MCF 10A (cell line): ENCODE data around the gene MRPS35. TPM values are rescaled to one million over a fixed set of nuclear protein-coding genes. Genes with fewer than 3 reads are reported as not detected.

Experiments used
- BruUV-seq: library from RNA; stranded (reverse); fragments of 400-500 nt; replicated peaks from 2 replicates; lab custom pipeline; 2021; lab: Mats Ljungman, UMichigan
- CTCF ChIA-PET: fragments of 300-600 bp; sonication (Branson Sonifier 250); formaldehyde crosslinking; extraction: SDS; loops from one replicate; lab custom pipeline; 2021; ENCODE audit warnings: antibody characterized with exemption, inconsistent platforms; lab: Yijun Ruan, JAX
- POLR2A ChIA-PET: fragments of 300-600, 350-650 bp; sonication (Branson Sonifier 250); formaldehyde crosslinking; extraction: SDS; loops from one replicate; lab custom pipeline; 2020; ENCODE audit warnings: antibody characterized with exemption, inconsistent platforms; lab: Yijun Ruan, JAX
- DNase-seq: peaks from one replicate; pipeline ENCODE4 v3.0.0-alpha.2; 2018; ENCODE audit not compliant: unreplicated experiment
- H3K27ac Mint-ChIP-seq: one replicate; pipeline ENCODE4 v1.8.0; 2022; ENCODE audit warnings: mild to moderate bottlenecking, low read depth, mixed read lengths; ENCODE audit not compliant: unreplicated experiment
- H3K27me3 Mint-ChIP-seq: one replicate; pipeline ENCODE4 v1.8.0; 2022; ENCODE audit warnings: mixed read lengths; ENCODE audit not compliant: insufficient read depth, unreplicated experiment
- H3K36me3 Mint-ChIP-seq: one replicate; pipeline ENCODE4 v1.8.0; 2022; ENCODE audit warnings: mild to moderate bottlenecking, moderate library complexity, mixed read lengths; ENCODE audit not compliant: insufficient read depth, unreplicated experiment
- H3K4me1 Mint-ChIP-seq: one replicate; pipeline ENCODE4 v1.8.0; 2022; ENCODE audit warnings: mixed read lengths; ENCODE audit not compliant: insufficient read depth, unreplicated experiment
- H3K4me3 Mint-ChIP-seq: one replicate; pipeline ENCODE4 v1.8.0; 2022; ENCODE audit warnings: mild to moderate bottlenecking, moderate library complexity, mixed read lengths; ENCODE audit not compliant: unreplicated experiment
- H3K9me3 Mint-ChIP-seq: one replicate; pipeline ENCODE4 v1.8.0; 2022; ENCODE audit warnings: mixed read lengths; ENCODE audit not compliant: unreplicated experiment
- intact Hi-C: fragments of 100-400 bp; cut with micrococcal nuclease; formaldehyde crosslinking; loops from 2 replicates; pipeline ENCODE4 v1.14.1; 2022
- total RNA-seq: library from RNA; stranded (reverse); gene quantifications from 2 replicates; pipeline ENCODE4 v1.2.3, GENCODE V29; 2022
- TF ChIP-seq, protein P1 (sequence below): fragments of 200-600 bp; IDR thresholded peaks from one replicate; pipeline ENCODE4 v1.8.0; 2022; ENCODE audit warnings: antibody characterized with exemption, mild to moderate bottlenecking; ENCODE audit not compliant: unreplicated experiment

The MRPS35 gene
- total RNA-seq, 1 experiment from 2014 or later: 69.0 TPM

DNA sequence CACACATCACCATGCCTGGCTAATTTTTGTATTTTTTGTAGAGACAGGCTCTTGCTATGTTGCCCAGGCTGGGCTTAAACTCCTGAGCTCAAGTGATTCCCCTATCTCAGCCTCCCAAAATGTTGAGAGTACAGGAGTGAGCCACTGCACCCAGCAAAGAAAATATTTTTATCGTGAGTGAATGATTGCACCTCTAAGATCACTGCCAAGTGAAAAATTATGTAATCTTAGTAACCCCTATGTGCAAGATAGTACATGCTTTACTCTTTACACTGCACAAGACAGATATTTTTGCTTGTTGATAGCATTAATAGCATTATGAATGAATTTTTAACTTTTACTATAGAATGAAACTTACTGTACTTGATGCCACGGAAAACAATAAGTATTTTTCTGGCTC is 3.4 kb upstream of the MRPS35 start:
- CTCF ChIA-PET: interaction anchor here (0.6 to 1.4 kb wide), 6 partner anchors 9 to 464 kb away, joined by 3 to 5 read pairs (median 3); partner anchors contain the start of gene REP15
- BruUV-seq: no TSS peak

DNA sequence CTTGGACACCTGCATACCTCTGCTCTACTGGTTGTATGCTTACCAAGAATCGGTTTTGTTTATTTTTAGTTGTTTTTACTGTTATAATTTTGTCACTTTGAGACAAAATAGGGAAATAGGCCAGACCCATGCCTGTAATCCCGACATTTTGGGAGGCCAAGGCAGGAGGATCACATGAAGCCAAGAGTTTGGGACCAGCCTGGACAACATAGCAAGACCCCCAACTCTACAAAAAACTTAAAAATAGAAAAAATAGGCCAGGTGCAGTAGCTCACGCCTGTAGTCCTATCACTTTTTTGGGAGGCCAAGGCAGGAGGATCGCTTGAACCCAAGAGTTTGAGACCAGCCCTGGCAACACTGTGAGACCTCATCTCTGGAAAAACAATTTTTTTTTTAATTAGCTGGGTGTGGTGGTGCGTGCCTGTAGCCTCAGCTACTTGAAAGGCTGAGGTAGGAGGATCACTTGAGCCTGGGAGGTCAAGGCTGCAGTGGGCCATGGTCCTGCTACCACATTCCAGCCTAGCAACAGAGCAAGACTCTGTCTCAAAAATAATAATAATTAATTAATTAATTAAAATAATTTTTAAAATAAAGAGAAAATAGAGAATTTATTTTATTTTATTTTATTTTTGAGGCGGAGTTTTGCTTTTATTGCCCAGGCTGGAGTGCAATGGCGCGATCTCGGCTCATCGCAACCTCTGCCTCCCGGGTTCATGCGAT is 1.3 kb upstream of the MRPS35 start:
- CTCF ChIA-PET: interaction anchor here (0.5 to 1.5 kb wide), 3 partner anchors 24 to 776 kb away, joined by 3 to 4 read pairs (median 3); no protein-coding TSS in a partner anchor
- peaks cover 22% of the 10 kb centered on the region for H3K4me1 Mint-ChIP-seq
- no peaks in the 10 kb centered on the region for H3K27me3 Mint-ChIP-seq
- H3K36me3 Mint-ChIP-seq: peaks cover 11% of the 10 kb centered on the region
- no peak overlapping the region for H3K27ac Mint-ChIP-seq
- TF ChIP-seq, protein P1, sequence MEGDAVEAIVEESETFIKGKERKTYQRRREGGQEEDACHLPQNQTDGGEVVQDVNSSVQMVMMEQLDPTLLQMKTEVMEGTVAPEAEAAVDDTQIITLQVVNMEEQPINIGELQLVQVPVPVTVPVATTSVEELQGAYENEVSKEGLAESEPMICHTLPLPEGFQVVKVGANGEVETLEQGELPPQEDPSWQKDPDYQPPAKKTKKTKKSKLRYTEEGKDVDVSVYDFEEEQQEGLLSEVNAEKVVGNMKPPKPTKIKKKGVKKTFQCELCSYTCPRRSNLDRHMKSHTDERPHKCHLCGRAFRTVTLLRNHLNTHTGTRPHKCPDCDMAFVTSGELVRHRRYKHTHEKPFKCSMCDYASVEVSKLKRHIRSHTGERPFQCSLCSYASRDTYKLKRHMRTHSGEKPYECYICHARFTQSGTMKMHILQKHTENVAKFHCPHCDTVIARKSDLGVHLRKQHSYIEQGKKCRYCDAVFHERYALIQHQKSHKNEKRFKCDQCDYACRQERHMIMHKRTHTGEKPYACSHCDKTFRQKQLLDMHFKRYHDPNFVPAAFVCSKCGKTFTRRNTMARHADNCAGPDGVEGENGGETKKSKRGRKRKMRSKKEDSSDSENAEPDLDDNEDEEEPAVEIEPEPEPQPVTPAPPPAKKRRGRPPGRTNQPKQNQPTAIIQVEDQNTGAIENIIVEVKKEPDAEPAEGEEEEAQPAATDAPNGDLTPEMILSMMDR: no peak
- no peak for DNase-seq
- no peak overlapping the region for H3K4me3 Mint-ChIP-seq
- BruUV-seq: no TSS peak
- intact Hi-C loops: no loop called here
- POLR2A ChIA-PET: interaction anchor here (0.5 to 1.4 kb wide), 7 partner anchors 11 to 697 kb away, joined by 3 to 5 read pairs (median 3); partner anchors contain the start of gene PPFIBP1
- no peaks in the 10 kb centered on the region for H3K9me3 Mint-ChIP-seq

More for the DNA sequence above, 3.4 kb upstream of the MRPS35 start:
- Mint-ChIP-seq H3K4me1 (peaks cover 13% of the 10 kb centered on the region), H3K9me3 (no peaks in the 10 kb centered on the region), H3K36me3 (peaks cover 17% of the 10 kb centered on the region), H3K4me3 (no peak overlapping the region), H3K27me3 (no peaks in the 10 kb centered on the region), H3K27ac (no peak overlapping the region)
- DNase-seq: no peak
- POLR2A ChIA-PET: interaction anchor here (0.5 to 1.2 kb wide), 4 partner anchors 56 to 153 kb away, joined by 3 to 4 read pairs (median 3); no protein-coding TSS in a partner anchor
- intact Hi-C loops: no loop called here
- TF ChIP-seq, protein P1: no peak

DNA sequence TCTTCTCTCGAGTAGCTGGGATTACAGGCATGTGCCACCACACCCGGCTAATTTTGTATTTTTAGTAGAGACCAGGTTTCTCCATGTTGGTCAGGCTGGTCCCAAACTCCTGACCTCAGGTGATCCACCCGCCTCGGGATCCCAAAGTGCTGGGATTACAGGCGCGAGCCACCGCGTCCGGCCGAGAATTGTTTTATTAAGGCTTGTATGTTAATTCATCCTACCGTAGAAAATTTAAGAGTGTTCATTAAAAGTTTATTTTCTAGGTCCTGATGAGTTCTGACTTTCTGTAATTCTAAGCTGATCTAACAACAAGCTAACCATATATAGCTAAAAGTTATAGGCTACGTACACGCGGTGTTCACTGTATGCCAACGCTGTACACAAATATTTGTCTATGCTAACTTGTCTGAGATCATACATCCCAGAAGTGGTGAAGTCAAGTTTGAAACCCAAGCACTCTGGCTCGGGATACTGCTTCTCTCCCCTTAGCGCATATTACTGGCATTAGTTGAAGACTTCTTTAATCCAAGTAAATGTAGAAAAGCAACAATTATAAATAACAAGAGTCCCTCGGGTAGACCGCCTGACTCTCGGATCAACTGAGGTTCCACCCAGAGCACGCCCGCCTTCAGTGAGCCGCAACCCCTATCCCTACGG is 570 bp upstream of the MRPS35 start:
- intact Hi-C loops: no loop called here
- BruUV-seq: TSS peak; percentile 92

More for the DNA sequence above, 570 bp upstream of the MRPS35 start:
- DNase-seq: no peak
- no peaks in the 10 kb centered on the region for H3K9me3 Mint-ChIP-seq
- H3K4me1 Mint-ChIP-seq: peaks cover 22% of the 10 kb centered on the region
- peaks cover 16% of the 10 kb centered on the region for H3K36me3 Mint-ChIP-seq
- H3K4me3 Mint-ChIP-seq: peak overlapping the region; percentile 97
- TF ChIP-seq, protein P1: no peak
- POLR2A ChIA-PET: interaction anchor here (0.6 to 1.4 kb wide), 4 partner anchors 11 to 697 kb away, joined by 3 to 5 read pairs (median 4); partner anchors contain the start of gene PPFIBP1
- H3K27ac Mint-ChIP-seq: peak overlapping the region; percentile 90
- H3K27me3 Mint-ChIP-seq: no peaks in the 10 kb centered on the region
- CTCF ChIA-PET: interaction anchor here (0.5 to 0.6 kb wide), 2 partner anchors 36 to 775 kb away, joined by 3 read pairs; no protein-coding TSS in a partner anchor
